WTC11 (cell line): Measurements from ENCODE around the gene MBOAT2. TPM values are rescaled to one million over a fixed set of nuclear protein-coding genes. Genes with fewer than 3 reads are reported as not detected.

ENCODE experiments used
- ATAC-seq: fragments of 200-7000 bp; cut with Tn5 transposase; 2 replicates; pipeline ENCODE4 v1.10.0; 2021; ENCODE audit warnings: mild to moderate bottlenecking, moderate library complexity
- CTCF ChIA-PET: fragments of 300-600 bp; sonication (Branson Sonifier 250); formaldehyde crosslinking; loops from one replicate; lab custom pipeline; 2021; ENCODE audit warnings: antibody characterized with exemption; lab: Charles Lee
- POLR2A ChIA-PET: fragments of 350-600 bp; sonication (Branson Sonifier 250); formaldehyde crosslinking; loops from one replicate; lab custom pipeline; 2021; ENCODE audit warnings: antibody characterized with exemption; lab: Charles Lee
- DNase-seq: peaks from one replicate; pipeline ENCODE4 v3.0.0; 2021; ENCODE audit warnings: low spot score
- H3K27ac Mint-ChIP-seq: 2 replicates; pipeline ENCODE4 v1.8.0; 2021; ENCODE audit warnings: mixed read lengths
- H3K27me3 Mint-ChIP-seq: 2 replicates; pipeline ENCODE4 v1.8.0; 2021; ENCODE audit warnings: low read depth, mild to moderate bottlenecking, moderate library complexity, mixed read lengths
- H3K36me3 Mint-ChIP-seq: 2 replicates; pipeline ENCODE4 v1.8.0; 2021; ENCODE audit warnings: mixed read lengths
- H3K4me1 Mint-ChIP-seq: 2 replicates; pipeline ENCODE4 v1.8.0; 2022; ENCODE audit warnings: mixed read lengths
- H3K4me3 Mint-ChIP-seq: 2 replicates; pipeline ENCODE4 v1.8.0; 2021; ENCODE audit warnings: mild to moderate bottlenecking, moderate library complexity, mixed read lengths
- H3K9me3 Mint-ChIP-seq: 2 replicates; pipeline ENCODE4 v1.8.0; 2021; ENCODE audit warnings: mixed read lengths
- CREM ChIP-seq: sonication (generic); formaldehyde crosslinking; IDR thresholded peaks from 2 replicates; pipeline ENCODE4 v1.8.1; 2022; ENCODE audit warnings: mild to moderate bottlenecking, missing genetic modification reagents, moderate library complexity
- EMX1 ChIP-seq: fragments of 250-450 bp; sonication (Bioruptor Pico); IDR thresholded peaks from 2 replicates; pipeline ENCODE4 v1.8.0; 2021; ENCODE audit warnings: mild to moderate bottlenecking
- JUN ChIP-seq: sonication (generic); formaldehyde crosslinking; IDR thresholded peaks from 2 replicates; pipeline ENCODE4 v1.8.0; 2023; ENCODE audit warnings: mild to moderate bottlenecking, missing genetic modification reagents
- RELA ChIP-seq: sonication (generic); formaldehyde crosslinking; IDR thresholded peaks from 2 replicates; pipeline ENCODE4 v1.8.1; 2022; ENCODE audit warnings: missing genetic modification reagents, mild to moderate bottlenecking, borderline replicate concordance
- ZNF232 ChIP-seq: sonication (generic); formaldehyde crosslinking; IDR thresholded peaks from 2 replicates; pipeline ENCODE4 v1.8.0; 2022; ENCODE audit warnings: mild to moderate bottlenecking, missing genetic modification reagents
- ZNF317 ChIP-seq: sonication (generic); formaldehyde crosslinking; IDR thresholded peaks from 2 replicates; pipeline ENCODE4 v1.8.1; 2023; ENCODE audit warnings: low read depth, mild to moderate bottlenecking, moderate library complexity, missing genetic modification reagents, borderline replicate concordance
- total RNA-seq: library from RNA; stranded (reverse); gene quantifications from 3 replicates; pipeline ENCODE4 v1.2.3, GENCODE V29; 2021
- TF ChIP-seq, protein P1 (sequence below): sonication (generic); formaldehyde crosslinking; IDR thresholded peaks from 2 replicates; pipeline ENCODE4 v1.8.1; 2022; ENCODE audit warnings: missing genetic modification reagents, borderline replicate concordance
- TF ChIP-seq, protein P2 (sequence below): fragments of 250-450 bp; sonication (Bioruptor Pico); IDR thresholded peaks from 2 replicates; pipeline ENCODE4 v1.9.0; 2021; ENCODE audit warnings: mild to moderate bottlenecking, borderline replicate concordance
- TF ChIP-seq, protein P3 (sequence below): sonication (generic); formaldehyde crosslinking; IDR thresholded peaks from 2 replicates; pipeline ENCODE4 v1.8.1; 2023; ENCODE audit warnings: mild to moderate bottlenecking, missing genetic modification reagents
- TF ChIP-seq, protein P4 (sequence below): sonication (generic); formaldehyde crosslinking; IDR thresholded peaks from 2 replicates; pipeline ENCODE4 v1.8.1; 2022; ENCODE audit warnings: low read depth, missing genetic modification reagents, borderline replicate concordance
- TF ChIP-seq, protein P5 (sequence below): sonication (generic); formaldehyde crosslinking; IDR thresholded peaks from 2 replicates; pipeline ENCODE4 v1.8.1; 2023; ENCODE audit warnings: mild to moderate bottlenecking, moderate library complexity, missing genetic modification reagents
- TF ChIP-seq, protein P6 (sequence below): sonication (generic); formaldehyde crosslinking; conservative IDR thresholded peaks from 2 replicates; pipeline ENCODE4 v1.8.1; 2022; ENCODE audit warnings: mild to moderate bottlenecking, missing genetic modification reagents

MBOAT2 gene
- total RNA-seq, 1 experiment from 2014 or later = 24.7 TPM

DNA sequence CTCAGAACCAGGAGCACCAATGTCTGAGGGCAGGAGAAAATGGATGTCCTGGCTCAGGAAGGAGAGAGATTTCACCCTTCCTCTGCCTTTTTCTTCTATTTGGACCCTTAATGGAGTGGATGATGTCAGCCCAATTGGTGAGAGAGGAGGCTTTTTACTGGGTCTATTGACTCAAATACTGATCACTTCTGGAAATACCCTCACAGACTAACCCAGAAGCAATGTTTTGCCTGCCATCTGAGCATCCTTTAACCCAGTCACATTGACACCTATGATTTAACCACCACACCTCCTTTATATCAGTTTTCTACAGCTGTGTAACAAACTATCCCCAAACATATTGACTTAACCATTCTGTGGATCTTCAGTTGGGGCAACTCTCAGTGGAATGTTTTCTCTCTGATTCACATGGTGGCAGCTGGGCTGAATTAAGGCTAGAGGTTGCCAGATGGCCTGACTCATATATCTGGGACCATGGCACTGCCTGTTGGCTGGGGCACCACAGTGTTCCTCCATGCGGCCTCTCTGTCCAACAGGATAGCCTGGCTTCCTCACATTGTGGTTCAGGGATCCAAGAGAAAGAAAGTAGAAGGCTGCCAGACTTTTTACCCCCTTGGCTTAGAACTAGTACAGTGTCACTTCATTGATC lies 18.2 kb upstream of the MBOAT2 start:
- Mint-ChIP-seq H3K4me3 (no peak overlapping the region), H3K27ac (no peak overlapping the region), H3K27me3 (no peaks in the 10 kb centered on the region), H3K4me1 (no peaks in the 10 kb centered on the region), H3K36me3 (no peaks in the 10 kb centered on the region), H3K9me3 (no peaks in the 10 kb centered on the region)
- ChIA-PET CTCF (no interaction called here), POLR2A (no interaction called here)
- DNase-seq (no peak), ATAC-seq (no peak)
- no peak for TF ChIP-seq EMX1
- TF ChIP-seq, protein P1, sequence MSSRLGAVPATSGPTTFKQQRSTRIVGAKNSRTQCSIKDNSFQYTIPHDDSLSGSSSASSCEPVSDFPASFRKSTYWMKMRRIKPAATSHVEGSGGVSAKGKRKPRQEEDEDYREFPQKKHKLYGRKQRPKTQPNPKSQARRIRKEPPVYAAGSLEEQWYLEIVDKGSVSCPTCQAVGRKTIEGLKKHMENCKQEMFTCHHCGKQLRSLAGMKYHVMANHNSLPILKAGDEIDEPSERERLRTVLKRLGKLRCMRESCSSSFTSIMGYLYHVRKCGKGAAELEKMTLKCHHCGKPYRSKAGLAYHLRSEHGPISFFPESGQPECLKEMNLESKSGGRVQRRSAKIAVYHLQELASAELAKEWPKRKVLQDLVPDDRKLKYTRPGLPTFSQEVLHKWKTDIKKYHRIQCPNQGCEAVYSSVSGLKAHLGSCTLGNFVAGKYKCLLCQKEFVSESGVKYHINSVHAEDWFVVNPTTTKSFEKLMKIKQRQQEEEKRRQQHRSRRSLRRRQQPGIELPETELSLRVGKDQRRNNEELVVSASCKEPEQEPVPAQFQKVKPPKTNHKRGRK (CRISPR knock-in tag) = no peak
- no peak for TF ChIP-seq ZNF317 (CRISPR knock-in tag)
- TF ChIP-seq, protein P2, sequence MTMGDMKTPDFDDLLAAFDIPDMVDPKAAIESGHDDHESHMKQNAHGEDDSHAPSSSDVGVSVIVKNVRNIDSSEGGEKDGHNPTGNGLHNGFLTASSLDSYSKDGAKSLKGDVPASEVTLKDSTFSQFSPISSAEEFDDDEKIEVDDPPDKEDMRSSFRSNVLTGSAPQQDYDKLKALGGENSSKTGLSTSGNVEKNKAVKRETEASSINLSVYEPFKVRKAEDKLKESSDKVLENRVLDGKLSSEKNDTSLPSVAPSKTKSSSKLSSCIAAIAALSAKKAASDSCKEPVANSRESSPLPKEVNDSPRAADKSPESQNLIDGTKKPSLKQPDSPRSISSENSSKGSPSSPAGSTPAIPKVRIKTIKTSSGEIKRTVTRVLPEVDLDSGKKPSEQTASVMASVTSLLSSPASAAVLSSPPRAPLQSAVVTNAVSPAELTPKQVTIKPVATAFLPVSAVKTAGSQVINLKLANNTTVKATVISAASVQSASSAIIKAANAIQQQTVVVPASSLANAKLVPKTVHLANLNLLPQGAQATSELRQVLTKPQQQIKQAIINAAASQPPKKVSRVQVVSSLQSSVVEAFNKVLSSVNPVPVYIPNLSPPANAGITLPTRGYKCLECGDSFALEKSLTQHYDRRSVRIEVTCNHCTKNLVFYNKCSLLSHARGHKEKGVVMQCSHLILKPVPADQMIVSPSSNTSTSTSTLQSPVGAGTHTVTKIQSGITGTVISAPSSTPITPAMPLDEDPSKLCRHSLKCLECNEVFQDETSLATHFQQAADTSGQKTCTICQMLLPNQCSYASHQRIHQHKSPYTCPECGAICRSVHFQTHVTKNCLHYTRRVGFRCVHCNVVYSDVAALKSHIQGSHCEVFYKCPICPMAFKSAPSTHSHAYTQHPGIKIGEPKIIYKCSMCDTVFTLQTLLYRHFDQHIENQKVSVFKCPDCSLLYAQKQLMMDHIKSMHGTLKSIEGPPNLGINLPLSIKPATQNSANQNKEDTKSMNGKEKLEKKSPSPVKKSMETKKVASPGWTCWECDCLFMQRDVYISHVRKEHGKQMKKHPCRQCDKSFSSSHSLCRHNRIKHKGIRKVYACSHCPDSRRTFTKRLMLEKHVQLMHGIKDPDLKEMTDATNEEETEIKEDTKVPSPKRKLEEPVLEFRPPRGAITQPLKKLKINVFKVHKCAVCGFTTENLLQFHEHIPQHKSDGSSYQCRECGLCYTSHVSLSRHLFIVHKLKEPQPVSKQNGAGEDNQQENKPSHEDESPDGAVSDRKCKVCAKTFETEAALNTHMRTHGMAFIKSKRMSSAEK (CRISPR knock-in tag) = no peak
- TF ChIP-seq, protein P3, sequence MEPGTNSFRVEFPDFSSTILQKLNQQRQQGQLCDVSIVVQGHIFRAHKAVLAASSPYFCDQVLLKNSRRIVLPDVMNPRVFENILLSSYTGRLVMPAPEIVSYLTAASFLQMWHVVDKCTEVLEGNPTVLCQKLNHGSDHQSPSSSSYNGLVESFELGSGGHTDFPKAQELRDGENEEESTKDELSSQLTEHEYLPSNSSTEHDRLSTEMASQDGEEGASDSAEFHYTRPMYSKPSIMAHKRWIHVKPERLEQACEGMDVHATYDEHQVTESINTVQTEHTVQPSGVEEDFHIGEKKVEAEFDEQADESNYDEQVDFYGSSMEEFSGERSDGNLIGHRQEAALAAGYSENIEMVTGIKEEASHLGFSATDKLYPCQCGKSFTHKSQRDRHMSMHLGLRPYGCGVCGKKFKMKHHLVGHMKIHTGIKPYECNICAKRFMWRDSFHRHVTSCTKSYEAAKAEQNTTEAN = no peak
- TF ChIP-seq CREM (CRISPR knock-in tag) = no peak
- TF ChIP-seq, protein P4, sequence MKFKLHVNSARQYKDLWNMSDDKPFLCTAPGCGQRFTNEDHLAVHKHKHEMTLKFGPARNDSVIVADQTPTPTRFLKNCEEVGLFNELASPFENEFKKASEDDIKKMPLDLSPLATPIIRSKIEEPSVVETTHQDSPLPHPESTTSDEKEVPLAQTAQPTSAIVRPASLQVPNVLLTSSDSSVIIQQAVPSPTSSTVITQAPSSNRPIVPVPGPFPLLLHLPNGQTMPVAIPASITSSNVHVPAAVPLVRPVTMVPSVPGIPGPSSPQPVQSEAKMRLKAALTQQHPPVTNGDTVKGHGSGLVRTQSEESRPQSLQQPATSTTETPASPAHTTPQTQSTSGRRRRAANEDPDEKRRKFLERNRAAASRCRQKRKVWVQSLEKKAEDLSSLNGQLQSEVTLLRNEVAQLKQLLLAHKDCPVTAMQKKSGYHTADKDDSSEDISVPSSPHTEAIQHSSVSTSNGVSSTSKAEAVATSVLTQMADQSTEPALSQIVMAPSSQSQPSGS (CRISPR knock-in tag) = no peak
- no peak for TF ChIP-seq JUN (CRISPR knock-in tag)
- no peak for TF ChIP-seq ZNF232
- TF ChIP-seq, protein P5, sequence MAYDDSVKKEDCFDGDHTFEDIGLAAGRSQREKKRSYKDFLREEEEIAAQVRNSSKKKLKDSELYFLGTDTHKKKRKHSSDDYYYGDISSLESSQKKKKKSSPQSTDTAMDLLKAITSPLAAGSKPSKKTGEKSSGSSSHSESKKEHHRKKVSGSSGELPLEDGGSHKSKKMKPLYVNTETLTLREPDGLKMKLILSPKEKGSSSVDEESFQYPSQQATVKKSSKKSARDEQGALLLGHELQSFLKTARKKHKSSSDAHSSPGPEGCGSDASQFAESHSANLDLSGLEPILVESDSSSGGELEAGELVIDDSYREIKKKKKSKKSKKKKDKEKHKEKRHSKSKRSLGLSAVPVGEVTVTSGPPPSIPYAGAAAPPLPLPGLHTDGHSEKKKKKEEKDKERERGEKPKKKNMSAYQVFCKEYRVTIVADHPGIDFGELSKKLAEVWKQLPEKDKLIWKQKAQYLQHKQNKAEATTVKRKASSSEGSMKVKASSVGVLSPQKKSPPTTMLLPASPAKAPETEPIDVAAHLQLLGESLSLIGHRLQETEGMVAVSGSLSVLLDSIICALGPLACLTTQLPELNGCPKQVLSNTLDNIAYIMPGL (CRISPR knock-in tag) = no peak

DNA sequence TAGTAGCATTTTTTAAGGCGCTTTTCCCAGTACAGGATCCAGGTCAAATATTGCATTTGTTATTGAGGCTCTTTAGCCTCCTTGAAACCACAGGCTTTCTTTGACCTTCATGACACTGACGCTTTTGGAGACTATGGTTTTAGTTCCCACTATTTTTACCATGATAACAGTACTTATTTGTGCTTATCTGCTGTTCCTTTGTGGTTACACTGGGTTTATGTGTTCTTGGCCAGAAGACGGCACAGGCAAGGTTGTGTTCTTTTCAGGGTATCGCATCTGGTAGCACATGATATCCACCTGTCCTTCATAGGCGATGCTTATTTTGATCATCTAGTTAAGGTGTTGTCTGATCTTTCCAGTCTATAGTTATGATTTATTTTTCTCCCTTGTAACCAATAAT lies 16.8 kb upstream of the MBOAT2 start:
- H3K27ac Mint-ChIP-seq = no peak overlapping the region
- no peaks in the 10 kb centered on the region for H3K4me1 Mint-ChIP-seq
- POLR2A ChIA-PET = no interaction called here
- DNase-seq = no peak
- H3K4me3 Mint-ChIP-seq = no peak overlapping the region
- no peaks in the 10 kb centered on the region for H3K9me3 Mint-ChIP-seq
- H3K27me3 Mint-ChIP-seq = no peaks in the 10 kb centered on the region
- TF ChIP-seq, protein P2 (CRISPR knock-in tag) = no peak
- TF ChIP-seq, protein P6, sequence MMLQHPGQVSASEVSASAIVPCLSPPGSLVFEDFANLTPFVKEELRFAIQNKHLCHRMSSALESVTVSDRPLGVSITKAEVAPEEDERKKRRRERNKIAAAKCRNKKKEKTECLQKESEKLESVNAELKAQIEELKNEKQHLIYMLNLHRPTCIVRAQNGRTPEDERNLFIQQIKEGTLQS = no peak
- TF ChIP-seq RELA (CRISPR knock-in tag) = no peak
- TF ChIP-seq, all 79 proteins: peak for 0
- no peak for ATAC-seq
- no peaks in the 10 kb centered on the region for H3K36me3 Mint-ChIP-seq
- CTCF ChIA-PET = no interaction called here
